ENCODE measurements around the gene CAMK2N1.

CAMK2N1 gene

GRCh38 chr1:20477348-20478056 is 8.5 kb downstream of the CAMK2N1 start:
- no peak for FAIRE-seq

DNA sequence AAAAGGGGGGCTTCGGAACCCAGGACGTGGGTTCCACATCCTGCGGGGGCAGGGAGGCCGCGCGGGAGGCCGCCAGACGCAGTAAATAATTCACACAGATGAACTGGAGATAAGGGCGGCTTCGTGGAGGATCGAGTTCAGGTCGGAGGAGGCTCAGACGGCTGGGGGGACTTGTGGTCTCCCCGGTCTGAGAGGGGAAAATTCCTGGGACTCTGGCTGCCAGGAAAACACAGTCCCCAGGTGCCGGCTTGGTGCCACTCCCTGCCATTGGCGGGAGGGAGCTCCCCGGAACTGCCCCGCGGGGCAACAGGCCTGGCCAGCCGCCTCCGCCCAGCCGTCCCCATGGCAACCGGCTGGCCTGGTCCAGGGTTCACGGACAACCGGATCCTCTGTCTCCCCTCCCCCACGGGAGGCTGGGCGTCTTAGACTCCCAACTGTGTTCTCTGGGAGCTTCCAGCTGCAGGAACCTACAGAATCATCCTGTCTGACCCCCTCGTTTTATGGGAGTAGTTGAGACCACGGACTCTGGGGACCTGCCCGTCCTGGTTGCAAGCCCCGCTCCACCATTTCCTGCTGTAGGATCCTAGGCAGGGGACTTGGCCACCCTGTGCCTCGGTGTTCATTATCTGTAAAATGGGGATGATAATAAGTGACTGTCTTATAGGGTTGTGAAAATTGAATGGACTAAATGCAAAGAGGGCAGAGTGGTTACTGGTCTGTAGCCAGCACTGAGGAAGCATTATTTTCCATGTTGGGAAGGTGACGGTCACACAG is 9.6 kb downstream of the CAMK2N1 start:
- peak; percentile 41 for FAIRE-seq

- FAIRE-seq, result no peak
Observed at GRCh38 chr1:20474996-20475395, 11.0 kb downstream of the CAMK2N1 start.

DNA sequence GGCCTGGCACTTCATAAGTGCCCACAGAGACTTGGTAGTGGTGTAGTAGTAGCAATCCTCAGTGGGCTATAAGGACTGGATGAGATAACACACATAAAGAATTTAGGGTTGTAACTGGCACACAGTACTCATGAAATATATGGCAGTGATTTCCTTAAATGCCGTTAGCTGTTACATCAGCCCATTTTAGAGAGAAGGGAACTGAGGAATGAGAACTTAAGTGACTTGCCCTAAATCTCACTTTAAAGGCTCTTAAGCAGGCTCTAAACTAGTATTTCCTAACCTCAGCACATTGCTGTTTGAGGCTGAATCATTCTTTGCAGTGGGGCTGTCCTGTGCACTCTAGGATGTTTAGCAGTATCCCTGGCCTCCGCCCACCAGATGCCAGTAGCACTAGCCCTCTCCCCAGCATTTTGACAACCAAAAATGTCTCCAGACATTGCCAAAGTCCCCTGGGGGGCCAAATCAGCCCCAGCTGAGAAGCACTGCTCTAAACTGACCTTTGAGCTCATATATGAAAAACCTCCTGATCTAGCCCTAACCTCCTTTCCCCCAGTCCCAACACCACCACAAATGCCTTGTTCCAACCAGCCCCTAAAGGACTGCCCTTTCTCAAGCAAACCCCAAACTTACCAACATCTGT is 11.6 kb downstream of the CAMK2N1 start:
- no peak for FAIRE-seq

GRCh38 chr1:20473894-20474293 is 12.1 kb downstream of the CAMK2N1 start:
- no peak for FAIRE-seq

DNA sequence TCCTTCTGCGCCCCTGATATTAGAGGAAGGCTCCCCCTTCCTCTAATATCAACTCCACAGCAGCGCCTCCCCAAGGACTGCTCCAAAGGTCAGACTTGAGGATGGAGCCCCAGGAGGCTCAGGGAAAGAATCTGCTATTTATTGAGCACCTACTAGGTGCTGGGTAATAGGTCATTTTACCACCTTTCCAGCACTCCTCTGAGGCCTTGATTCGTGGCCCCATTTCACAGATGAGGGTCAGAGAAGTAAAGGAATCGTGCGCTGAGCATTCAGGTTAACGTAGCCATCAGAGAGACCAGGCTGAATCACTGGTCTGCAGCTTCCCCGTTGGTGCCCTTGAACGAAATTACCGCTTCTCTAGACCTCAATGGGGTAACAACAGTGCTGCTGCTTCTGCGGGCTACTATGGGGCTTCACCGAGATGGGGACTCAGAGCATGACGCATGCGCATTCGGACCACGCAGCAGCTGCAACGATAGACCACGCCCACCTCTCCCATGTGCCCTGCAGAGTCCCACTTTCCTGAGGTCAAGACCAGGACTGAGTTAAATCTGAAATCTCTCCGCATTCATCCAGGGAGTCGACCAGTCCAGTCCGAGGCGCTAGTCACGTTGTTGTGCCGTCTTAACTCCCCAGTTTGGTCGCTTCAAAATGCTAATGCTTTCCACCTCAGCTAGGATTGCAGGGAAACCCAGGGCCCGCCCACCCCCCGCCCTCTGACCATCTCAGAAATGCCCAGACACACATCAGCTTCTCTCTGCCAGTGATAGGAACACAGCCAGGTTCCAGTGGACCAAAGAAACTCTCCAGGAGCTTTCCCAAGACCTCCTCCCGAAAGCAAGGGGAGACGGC is 12.9 kb downstream of the CAMK2N1 start:
- no peak for FAIRE-seq

GRCh38 chr1:20472121-20472520 is 13.9 kb downstream of the CAMK2N1 start:
- no peak for FAIRE-seq

- FAIRE-seq, result no peak
Observed at GRCh38 chr1:20470194-20470593, 15.8 kb downstream of the CAMK2N1 start.

DNA sequence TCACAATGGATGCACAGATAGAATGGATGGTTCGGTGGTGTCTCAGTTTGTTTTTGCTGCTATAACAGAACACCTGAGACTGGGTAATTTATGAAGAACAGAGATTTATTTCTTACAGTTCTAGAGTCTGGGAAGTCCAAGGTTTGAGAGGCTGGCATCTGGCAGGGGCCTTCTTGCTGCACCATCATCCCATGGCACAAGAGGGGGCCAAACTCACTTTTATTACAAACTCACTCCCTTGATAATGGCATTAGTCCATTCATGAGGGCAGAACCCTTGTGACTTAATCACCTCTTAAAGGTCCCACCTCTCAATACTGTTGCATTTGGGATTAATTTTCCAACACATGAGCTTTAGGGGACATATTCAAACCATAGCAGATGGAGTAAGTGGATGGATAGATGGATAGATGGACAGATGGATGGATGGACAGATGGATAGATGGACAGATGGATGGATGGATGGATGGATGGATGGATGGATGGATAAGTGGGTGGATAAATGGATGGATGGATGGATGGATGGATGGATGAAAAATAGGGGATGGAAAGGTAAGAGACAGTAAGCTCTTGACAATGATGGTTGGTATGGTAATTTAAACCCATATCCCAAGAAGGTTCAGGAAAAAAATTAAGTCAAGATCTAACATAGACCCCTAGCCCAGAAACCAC is 16.5 kb downstream of the CAMK2N1 start:
- FAIRE-seq, result no peak

GRCh38 chr1:20466273-20466672 is 19.7 kb downstream of the CAMK2N1 start:
- FAIRE-seq, result no peak

GRCh38 chr1:20465187-20465586 is 20.8 kb downstream of the CAMK2N1 start:
- no peak for FAIRE-seq

DNA sequence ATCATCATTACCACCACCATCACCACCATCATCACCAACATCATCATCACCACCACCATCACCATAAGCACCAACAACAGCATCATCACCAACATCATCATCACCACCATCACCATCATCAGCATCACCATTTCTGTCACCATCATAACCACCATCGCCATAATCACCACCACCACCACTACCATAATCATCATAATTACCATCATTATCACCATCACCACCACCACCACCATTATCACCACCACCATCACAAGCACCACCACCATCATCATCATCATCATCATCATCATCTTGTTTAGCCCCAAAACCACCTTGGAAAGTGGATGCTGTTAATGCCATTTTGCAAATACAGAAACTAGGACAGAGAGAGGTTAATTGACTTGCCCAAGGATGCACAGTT is 22.5 kb downstream of the CAMK2N1 start:
- FAIRE-seq, result no peak

- no peak for FAIRE-seq
Observed at GRCh38 chr1:20462397-20462796, 23.6 kb downstream of the CAMK2N1 start.

DNA sequence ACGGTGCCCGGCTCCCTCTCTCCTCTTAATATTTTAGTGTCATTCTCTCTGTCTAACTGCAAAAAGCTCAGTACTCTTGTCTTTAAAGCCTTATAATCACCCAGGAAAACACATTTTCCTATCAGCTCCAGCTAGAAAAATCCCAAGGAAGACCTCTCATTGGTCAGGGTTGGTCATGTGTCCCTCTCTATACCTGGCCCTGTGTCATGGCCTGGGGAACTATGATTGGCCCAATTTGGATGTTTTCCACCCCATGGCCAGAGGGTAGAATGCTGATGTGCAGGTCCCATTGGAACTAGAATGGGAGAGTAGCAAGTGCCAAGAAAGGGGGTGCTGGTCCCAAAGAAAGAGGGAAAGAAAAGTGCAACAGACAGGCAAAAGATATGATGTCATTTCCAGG is 27.3 kb downstream of the CAMK2N1 start:
- no peak for FAIRE-seq

DNA sequence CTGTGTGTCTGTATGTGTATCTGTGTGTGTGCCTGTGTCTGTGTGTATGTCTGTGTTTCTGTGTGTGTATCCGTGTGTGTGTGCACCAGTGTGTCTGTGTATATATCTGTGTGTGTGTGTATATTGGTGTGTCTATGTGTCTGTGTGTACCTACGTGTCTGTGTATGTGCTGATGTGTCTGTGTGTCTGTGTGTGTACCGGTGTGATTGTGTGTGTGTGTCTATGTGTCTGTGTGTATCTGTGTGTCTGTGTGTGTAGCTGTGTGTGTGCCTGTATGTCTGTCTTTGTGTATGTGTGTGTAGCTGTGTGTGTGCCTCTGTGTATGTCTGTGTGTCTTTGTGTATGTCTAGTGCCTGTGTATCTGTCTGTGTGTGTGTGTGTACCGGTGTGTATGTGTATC is 32.0 kb downstream of the CAMK2N1 start:
- no peak for FAIRE-seq

DNA sequence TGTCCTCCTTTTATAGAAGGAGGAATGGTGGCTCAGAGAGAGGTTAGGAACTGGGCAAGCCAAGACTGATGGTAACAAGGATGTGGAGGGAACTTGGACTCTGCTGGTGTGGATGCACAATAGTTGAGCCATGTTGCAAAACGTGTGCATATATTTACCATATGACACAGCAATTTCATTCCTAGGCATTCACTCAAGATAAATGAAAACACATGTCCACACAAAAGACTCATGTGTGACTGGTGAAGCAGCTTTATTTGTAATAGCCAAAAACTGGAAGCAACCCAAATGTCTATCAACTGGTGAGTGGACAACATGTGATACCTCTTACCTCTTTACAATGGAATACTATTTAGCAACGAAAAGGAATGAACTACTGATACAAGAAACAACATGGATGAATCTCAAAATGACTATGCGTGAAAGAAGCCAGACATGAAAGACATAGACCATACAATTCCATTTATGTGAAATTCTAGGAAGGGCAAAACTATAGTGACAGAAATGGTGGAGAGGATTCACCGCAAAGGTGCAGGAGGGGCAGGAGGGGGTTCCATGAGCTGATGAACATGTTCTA is 36.2 kb downstream of the CAMK2N1 start:
- FAIRE-seq, result no peak

- FAIRE-seq, result no peak
Observed at GRCh38 chr1:20448671-20449071, 37.3 kb downstream of the CAMK2N1 start.

GRCh38 chr1:20447794-20448193 is 38.2 kb downstream of the CAMK2N1 start:
- FAIRE-seq, result no peak

DNA sequence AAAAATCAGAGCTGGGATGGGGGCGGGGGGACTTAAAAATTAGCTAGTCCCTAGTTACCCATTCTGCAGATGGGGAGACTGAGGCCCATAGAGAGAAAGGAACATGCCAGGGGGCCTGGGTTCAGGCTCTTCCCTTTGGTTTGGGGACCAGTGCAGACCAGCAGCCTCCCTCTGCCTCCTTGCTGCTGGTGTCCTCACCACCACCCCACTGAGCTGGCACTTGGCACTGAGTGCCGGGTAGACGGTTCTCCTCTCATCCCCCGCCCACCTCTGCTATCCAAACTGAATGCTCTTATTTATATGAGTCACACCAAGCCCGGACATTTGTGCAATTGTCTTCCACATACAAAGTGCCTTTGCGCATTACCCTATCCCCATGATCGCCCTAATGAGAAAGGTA is 39.2 kb downstream of the CAMK2N1 start:
- no peak for FAIRE-seq

- FAIRE-seq, result no peak
Observed at GRCh38 chr1:20445956-20446355, 40.1 kb downstream of the CAMK2N1 start.

DNA sequence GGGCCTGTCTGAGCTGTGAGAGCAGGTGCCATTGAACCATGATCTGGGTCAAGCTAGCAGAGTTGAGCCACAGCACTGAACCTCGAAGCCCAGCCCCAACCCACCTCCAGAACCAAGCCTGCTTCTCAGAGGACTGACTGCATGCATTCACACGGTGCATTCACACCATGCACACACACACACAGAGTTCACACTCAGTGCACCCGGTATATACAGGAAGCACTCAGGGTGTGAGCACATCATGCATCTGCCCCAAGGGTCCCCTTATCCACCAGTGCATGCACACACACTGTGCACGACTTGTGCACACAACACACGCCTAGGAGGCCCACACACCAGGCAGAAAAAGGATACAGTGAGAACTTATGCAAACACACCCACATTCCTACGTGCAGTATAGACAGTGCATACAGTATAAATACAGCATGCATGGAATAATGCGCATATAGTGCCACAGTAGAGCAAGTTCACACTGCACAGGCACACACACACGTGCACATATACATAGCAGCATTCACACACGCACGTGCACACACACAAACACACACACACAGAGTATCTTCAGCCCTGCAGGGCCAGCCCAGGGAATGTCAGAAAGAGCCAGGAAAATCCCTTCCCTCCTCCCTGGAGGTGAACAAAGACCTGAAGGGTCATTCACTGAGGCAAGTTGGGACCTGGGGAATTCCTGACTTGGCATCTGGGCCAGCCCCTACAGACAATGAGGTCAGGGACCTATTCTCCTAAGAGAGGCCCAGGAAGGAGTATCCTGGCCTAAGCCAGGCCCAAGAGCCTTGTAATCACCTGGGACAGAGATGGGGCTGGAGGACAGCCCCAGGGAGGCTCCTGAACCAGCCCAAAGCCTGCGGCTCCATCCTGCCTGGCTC is 42.1 kb downstream of the CAMK2N1 start:
- no peak for FAIRE-seq

Measured in islet of Langerhans (tissue), 1 donor.